H9 (cell line): ENCODE measurements around the gene PRPF19. TPM values are rescaled to one million over a fixed set of nuclear protein-coding genes. Genes with fewer than 3 reads are reported as not detected.

ENCODE experiments used
- DNase-seq: peaks from one replicate; pipeline ENCODE4 v3.0.0-alpha.2; 2017
- H2AFZ ChIP-seq: one replicate; pipeline ENCODE4 v1.6.1; 2013; ENCODE audit warnings: mild to moderate bottlenecking, low read length, control low read depth, moderate library complexity
- H2AK5ac ChIP-seq: 2 replicates; pipeline ENCODE4 v1.6.1; 2013; ENCODE audit warnings: low read length, control low read depth, mixed read lengths; ENCODE audit not compliant: insufficient read length
- H2BK120ac ChIP-seq: one replicate; pipeline ENCODE4 v1.6.1; 2013; ENCODE audit warnings: low read depth, mild to moderate bottlenecking, low read length, control low read depth, inconsistent platforms; ENCODE audit not compliant: poor library complexity, severe bottlenecking
- H2BK12ac ChIP-seq: 2 replicates; pipeline ENCODE4 v1.6.1; 2013; ENCODE audit warnings: low read length, control low read depth, mixed read lengths, low read depth; ENCODE audit not compliant: insufficient read length
- H2BK15ac ChIP-seq: 2 replicates; pipeline ENCODE4 v1.6.1; 2013; ENCODE audit warnings: low read depth, low read length, control low read depth
- H2BK20ac ChIP-seq: one replicate; pipeline ENCODE4 v1.6.1; 2013; ENCODE audit warnings: low read depth, mild to moderate bottlenecking, low read length, control low read depth, inconsistent platforms; ENCODE audit not compliant: poor library complexity, severe bottlenecking
- H2BK5ac ChIP-seq: 2 replicates; pipeline ENCODE4 v1.6.1; 2013; ENCODE audit warnings: low read length, control low read depth, mixed read lengths; ENCODE audit not compliant: insufficient read length
- H3K14ac ChIP-seq: 2 replicates; pipeline ENCODE4 v1.6.1; 2013; ENCODE audit warnings: low read length, control low read depth; ENCODE audit not compliant: insufficient read depth
- H3K18ac ChIP-seq: 2 replicates; pipeline ENCODE4 v1.6.1; 2013; ENCODE audit warnings: low read depth, mild to moderate bottlenecking, mixed read lengths, low read length, control low read depth; ENCODE audit not compliant: insufficient read length
- H3K23ac ChIP-seq: 2 replicates; pipeline ENCODE4 v1.6.1; 2013; ENCODE audit warnings: low read length, control low read depth, mixed read lengths, low read depth; ENCODE audit not compliant: insufficient read length
- H3K23me2 ChIP-seq: 2 replicates; pipeline ENCODE4 v1.6.1; 2013; ENCODE audit warnings: low read depth, mild to moderate bottlenecking, mixed read lengths, low read length, control low read depth; ENCODE audit not compliant: insufficient read length, poor library complexity, severe bottlenecking
- H3K27ac ChIP-seq: 2 replicates; pipeline ENCODE4 v1.5.1; 2013; ENCODE audit warnings: low read length, control low read depth, mixed read lengths, low read depth; ENCODE audit not compliant: insufficient read length
- H3K27me3 ChIP-seq: 2 replicates; pipeline ENCODE4 v1.6.1; 2013; ENCODE audit warnings: low read length, control low read depth, inconsistent platforms; ENCODE audit not compliant: insufficient read depth
- H3K4ac ChIP-seq: 2 replicates; pipeline ENCODE4 v1.6.1; 2013; ENCODE audit warnings: low read depth, mild to moderate bottlenecking, control low read depth, inconsistent platforms, low read length, moderate library complexity
- H3K4me1 ChIP-seq: 2 replicates; pipeline ENCODE4 v1.6.1; 2013; ENCODE audit warnings: low read length, control low read depth, inconsistent platforms; ENCODE audit not compliant: insufficient read depth
- H3K4me2 ChIP-seq: 2 replicates; pipeline ENCODE4 v1.6.1; 2013; ENCODE audit warnings: low read length, control low read depth, mixed read lengths; ENCODE audit not compliant: insufficient read length, insufficient read depth
- H3K56ac ChIP-seq: 2 replicates; pipeline ENCODE4 v1.6.1; 2013; ENCODE audit warnings: low read depth, mild to moderate bottlenecking, mixed read lengths, low read length, control low read depth; ENCODE audit not compliant: insufficient read length
- H3K79me1 ChIP-seq: 2 replicates; pipeline ENCODE4 v1.6.1; 2013; ENCODE audit warnings: low read depth, mild to moderate bottlenecking, moderate library complexity, low read length, control low read depth, inconsistent platforms; ENCODE audit not compliant: insufficient read depth, poor library complexity, severe bottlenecking
- H3K79me2 ChIP-seq: 2 replicates; pipeline ENCODE4 v1.6.1; 2013; ENCODE audit warnings: low read length, control low read depth, inconsistent platforms; ENCODE audit not compliant: insufficient read depth
- H3K9ac ChIP-seq: 2 replicates; pipeline ENCODE4 v1.6.1; 2013; ENCODE audit warnings: low read length, control low read depth, mixed read lengths; ENCODE audit not compliant: insufficient read length; ENCODE audit errors: extremely low read depth
- H3K9me3 ChIP-seq: one replicate; pipeline ENCODE4 v1.6.1; 2013; ENCODE audit warnings: low read depth, low read length, inconsistent platforms; ENCODE audit not compliant: control insufficient read depth
- H3T11ph ChIP-seq: one replicate; pipeline ENCODE4 v1.6.1; 2013; ENCODE audit warnings: mild to moderate bottlenecking, low read length, control low read depth, inconsistent platforms
- H4K20me1 ChIP-seq: one replicate; pipeline ENCODE4 v1.6.1; 2013; ENCODE audit not compliant: control insufficient read depth, insufficient read length, insufficient read depth
- H4K5ac ChIP-seq: 2 replicates; pipeline ENCODE4 v1.6.1; 2013; ENCODE audit warnings: low read depth, mild to moderate bottlenecking, mixed read lengths, low read length, control low read depth; ENCODE audit not compliant: insufficient read length
- H4K8ac ChIP-seq: replicated peaks from 2 replicates; pipeline ENCODE4 v1.6.1; 2013; ENCODE audit warnings: low read length, control low read depth, mixed read lengths, low read depth; ENCODE audit not compliant: insufficient read length
- H4K91ac ChIP-seq: 2 replicates; pipeline ENCODE4 v1.6.1; 2013; ENCODE audit warnings: low read depth, mild to moderate bottlenecking, moderate library complexity, mixed read lengths, low read length, control low read depth; ENCODE audit not compliant: insufficient read length
- H3K27ac Mint-ChIP-seq, 3 experiments: 2 replicates in 2 of 3; 3 replicates in 1 of 3; pipeline ENCODE4 v1.8.0; 2020 to 2021; ENCODE audit warnings: mixed read lengths in 3 of 3, mild to moderate bottlenecking in 1 of 3, moderate library complexity in 1 of 3
- H3K27me3 Mint-ChIP-seq: 2 replicates; pipeline ENCODE4 v1.8.0; 2021; ENCODE audit warnings: low read depth, mild to moderate bottlenecking, moderate library complexity, mixed read lengths
- H3K36me3 Mint-ChIP-seq, 3 experiments: 2 replicates in 2 of 3; 3 replicates in 1 of 3; pipeline ENCODE4 v1.8.0; 2020 to 2021; ENCODE audit warnings: low read depth in 3 of 3, mixed read lengths in 3 of 3; ENCODE audit not compliant: insufficient read depth in 1 of 3
- H3K4me1 Mint-ChIP-seq, 2 experiments: 2 replicates each; pipeline ENCODE4 v1.8.0; 2020; ENCODE audit warnings: mixed read lengths in 2 of 2
- H3K4me3 Mint-ChIP-seq, 2 experiments: 2 replicates in 1 of 2; 3 replicates in 1 of 2; pipeline ENCODE4 v1.8.0; 2020 to 2021; ENCODE audit warnings: mild to moderate bottlenecking in 2 of 2, mixed read lengths in 2 of 2, moderate library complexity in 1 of 2
- H3K9me3 Mint-ChIP-seq, 2 experiments: 2 replicates in 1 of 2; 3 replicates in 1 of 2; pipeline ENCODE4 v1.8.0; 2020; ENCODE audit warnings: mild to moderate bottlenecking in 2 of 2, mixed read lengths in 2 of 2, moderate library complexity in 1 of 2
- WGBS: extraction: QIAGEN DNeasy Blood & Tissue Kit; methylation state at CpG from one replicate; pipeline ENCODE4 v1.1.7; 2013; ENCODE audit warnings: missing lambda C conversion rate, low lambda C conversion rate, mixed read lengths; ENCODE audit not compliant: insufficient read length; ENCODE audit errors: extremely low coverage; 5-methylcytosine and 5-hydroxymethylcytosine counted together
- total RNA-seq: library from RNA; stranded (reverse); gene quantifications from 2 replicates; pipeline ENCODE4 v1.2.1, GENCODE V29; 2021
- TF ChIP-seq, protein P1 (sequence below): fragments of 200-600 bp; sonication (generic); conservative IDR thresholded peaks from 3 replicates; pipeline ENCODE4 v1.8.0; 2021; ENCODE audit warnings: antibody characterized with exemption, mild to moderate bottlenecking

Gene PRPF19
- total RNA-seq, 1 experiment from 2014 or later = 130 TPM

DNA sequence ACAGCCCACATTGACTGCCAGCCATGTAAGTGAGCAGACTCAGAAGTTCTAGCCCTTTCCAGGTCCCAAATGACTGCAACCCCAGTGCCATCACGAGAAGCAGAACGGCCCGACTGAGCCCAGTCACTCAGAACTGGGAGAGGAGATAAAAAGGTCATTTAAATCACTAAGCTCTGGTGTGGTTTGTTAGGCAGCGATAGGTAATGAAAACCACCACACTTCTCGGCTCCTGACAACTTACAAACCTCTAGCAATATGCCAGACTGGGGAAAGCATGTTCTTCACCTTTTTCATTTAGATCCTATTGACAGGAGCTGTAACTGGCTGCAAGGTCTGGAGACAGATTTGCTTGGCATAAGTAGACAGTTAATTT, 38.9 kb upstream of the PRPF19 start:
- H2BK5ac ChIP-seq = no peak overlapping the region
- no peaks in the 10 kb centered on the region for H4K20me1 ChIP-seq
- H2AFZ ChIP-seq = no peak overlapping the region
- no peak overlapping the region for H3K23ac ChIP-seq
- no peak overlapping the region for H3K18ac ChIP-seq
- Mint-ChIP-seq H3K27ac (no peak overlapping the region), H3K27me3 (peaks cover 19% of the 10 kb centered on the region), H3K9me3 (no peaks in the 10 kb centered on the region; a peak in 1 of 5 replicates), H3K36me3 (peaks cover 0 to 9% (median 2%) of the 10 kb centered on the region in 3 experiments; a peak in 4 of 7 replicates), H3K4me3 (no peak overlapping the region), H3K4me1 (peaks cover 25 to 33% of the 10 kb centered on the region in 2 experiments)
- H2BK120ac ChIP-seq = no peak overlapping the region
- H3K27ac ChIP-seq = no peak overlapping the region
- H3K4me2 ChIP-seq = no peak overlapping the region
- H3K56ac ChIP-seq = no peak overlapping the region
- H3K79me2 ChIP-seq = no peaks in the 10 kb centered on the region
- no peaks in the 10 kb centered on the region for H3K4me1 ChIP-seq
- H4K8ac ChIP-seq = no peak overlapping the region
- H2BK12ac ChIP-seq = no peak overlapping the region
- no peaks in the 10 kb centered on the region for H3K27me3 ChIP-seq
- H4K91ac ChIP-seq = no peak overlapping the region
- H3K79me1 ChIP-seq = no peaks in the 10 kb centered on the region
- H2BK20ac ChIP-seq = no peak overlapping the region
- H3K23me2 ChIP-seq = no peaks in the 10 kb centered on the region
- H3K9me3 ChIP-seq = no peaks in the 10 kb centered on the region
- no CpG with 5 or more reads among the region's 5 CpGs for WGBS
- no peak overlapping the region for H2AK5ac ChIP-seq
- no peak overlapping the region for H4K5ac ChIP-seq
- no peak for DNase-seq
- no peak overlapping the region for H2BK15ac ChIP-seq
- no peak overlapping the region for H3K9ac ChIP-seq
- no peak overlapping the region for H3T11ph ChIP-seq
- no peak overlapping the region for H3K14ac ChIP-seq
- H3K4ac ChIP-seq = no peak overlapping the region
- TF ChIP-seq, protein P1, sequence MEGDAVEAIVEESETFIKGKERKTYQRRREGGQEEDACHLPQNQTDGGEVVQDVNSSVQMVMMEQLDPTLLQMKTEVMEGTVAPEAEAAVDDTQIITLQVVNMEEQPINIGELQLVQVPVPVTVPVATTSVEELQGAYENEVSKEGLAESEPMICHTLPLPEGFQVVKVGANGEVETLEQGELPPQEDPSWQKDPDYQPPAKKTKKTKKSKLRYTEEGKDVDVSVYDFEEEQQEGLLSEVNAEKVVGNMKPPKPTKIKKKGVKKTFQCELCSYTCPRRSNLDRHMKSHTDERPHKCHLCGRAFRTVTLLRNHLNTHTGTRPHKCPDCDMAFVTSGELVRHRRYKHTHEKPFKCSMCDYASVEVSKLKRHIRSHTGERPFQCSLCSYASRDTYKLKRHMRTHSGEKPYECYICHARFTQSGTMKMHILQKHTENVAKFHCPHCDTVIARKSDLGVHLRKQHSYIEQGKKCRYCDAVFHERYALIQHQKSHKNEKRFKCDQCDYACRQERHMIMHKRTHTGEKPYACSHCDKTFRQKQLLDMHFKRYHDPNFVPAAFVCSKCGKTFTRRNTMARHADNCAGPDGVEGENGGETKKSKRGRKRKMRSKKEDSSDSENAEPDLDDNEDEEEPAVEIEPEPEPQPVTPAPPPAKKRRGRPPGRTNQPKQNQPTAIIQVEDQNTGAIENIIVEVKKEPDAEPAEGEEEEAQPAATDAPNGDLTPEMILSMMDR = no peak
